PC-3 (cell line): Measurements from ENCODE around the gene KLHL36. TPM values are rescaled to one million over a fixed set of nuclear protein-coding genes. Genes with fewer than 3 reads are reported as not detected.

Experiments used
- ATAC-seq: fragments of 200-7000 bp; cut with Tn5 transposase; 2 replicates; pipeline ENCODE4 v1.9.1; 2020; ENCODE audit warnings: mild to moderate bottlenecking, moderate library complexity
- BruUV-seq: library from RNA; stranded (reverse); fragments of 400-500 nt; replicated peaks from 2 replicates; lab custom pipeline; 2021; lab: Mats Ljungman, UMichigan
- CTCF ChIA-PET: fragments of 300-600 bp; sonication (Branson Sonifier 250); formaldehyde crosslinking; loops from one replicate; lab custom pipeline; 2022; ENCODE audit warnings: antibody characterized with exemption; lab: Charles Lee
- POLR2A ChIA-PET: fragments of 300-600 bp; sonication (Branson Sonifier 250); formaldehyde crosslinking; loops from one replicate; lab custom pipeline; 2022; ENCODE audit warnings: antibody characterized with exemption; ENCODE audit not compliant: unreplicated experiment; lab: Charles Lee
- DNase-seq: peaks from one replicate; pipeline ENCODE4 v3.0.0-alpha.2; 2015
- H2AFZ ChIP-seq: fragments of 300-600 bp; sonication (generic); 2 replicates; pipeline ENCODE4 v1.6.0; 2016; ENCODE audit warnings: antibody characterized with exemption, low read length
- H3F3A ChIP-seq: fragments of 300-600 bp; sonication (generic); one replicate; pipeline ENCODE4 v1.6.0; 2017; ENCODE audit warnings: antibody characterized with exemption, low read length, control low read depth, mild to moderate bottlenecking; ENCODE audit not compliant: unreplicated experiment
- H3K27ac ChIP-seq: fragments of 300-600 bp; sonication (generic); 2 replicates; pipeline ENCODE4 v1.5.1; 2016; ENCODE audit warnings: mild to moderate bottlenecking, low read length
- H3K27me3 ChIP-seq: fragments of 300-600 bp; sonication (generic); 2 replicates; pipeline ENCODE4 v1.6.1; 2016; ENCODE audit warnings: low read length, mixed read lengths
- H3K36me3 ChIP-seq: fragments of 300-600 bp; sonication (generic); 2 replicates; pipeline ENCODE4 v1.6.1; 2016; ENCODE audit warnings: low read depth, mixed run types, low read length, mixed read lengths
- H3K4me1 ChIP-seq: fragments of 300-600 bp; sonication (generic); 2 replicates; pipeline ENCODE4 v1.5.1; 2016; ENCODE audit warnings: low read length; ENCODE audit not compliant: insufficient read depth
- H3K4me2 ChIP-seq: fragments of 300-600 bp; sonication (generic); 2 replicates; pipeline ENCODE4 v1.6.0; 2016; ENCODE audit warnings: low read length
- H3K4me3 ChIP-seq: fragments of 300-600 bp; sonication (generic); 2 replicates; pipeline ENCODE4 v1.5.1; 2016; ENCODE audit warnings: mild to moderate bottlenecking, low read length, mixed read lengths
- H3K79me2 ChIP-seq: fragments of 300-600 bp; sonication (generic); 2 replicates; pipeline ENCODE4 v1.6.1; 2017; ENCODE audit warnings: low read length, mixed read lengths
- H3K9ac ChIP-seq: fragments of 300-600 bp; sonication (generic); 2 replicates; pipeline ENCODE4 v1.6.0; 2016; ENCODE audit warnings: mild to moderate bottlenecking, low read length
- H3K9me2 ChIP-seq: fragments of 300-600 bp; sonication (generic); replicated peaks from 2 replicates; pipeline ENCODE4 v1.6.1; 2016; ENCODE audit warnings: mixed run types, low read length, mixed read lengths
- H3K9me3 ChIP-seq: fragments of 300-600 bp; sonication (generic); 2 replicates; pipeline ENCODE4 v1.6.1; 2016; ENCODE audit warnings: low read length, mixed read lengths
- H4K20me1 ChIP-seq: fragments of 300-600 bp; sonication (generic); 2 replicates; pipeline ENCODE4 v1.6.1; 2016; ENCODE audit warnings: low read length, mixed read lengths
- EZH2 ChIP-seq: fragments of 300-600 bp; sonication (generic); IDR thresholded peaks from one replicate; pipeline ENCODE4 v1.6.1; 2017; ENCODE audit warnings: antibody characterized with exemption, mild to moderate bottlenecking, low read length; ENCODE audit not compliant: unreplicated experiment
- EZH2phosphoT487 ChIP-seq: fragments of 300-600 bp; sonication (generic); IDR thresholded peaks from 2 replicates; pipeline ENCODE4 v1.6.1; 2018; ENCODE audit warnings: mild to moderate bottlenecking, antibody characterized with exemption, low read length, borderline replicate concordance
- intact Hi-C: fragments of 100-400 bp; cut with micrococcal nuclease; formaldehyde crosslinking; loops from 2 replicates; pipeline ENCODE4 v1.9.0; 2023
- total RNA-seq: library from RNA; depleted of rRNA; stranded (reverse); fragments of >200 nt; gene quantifications from 2 replicates; pipeline ENCODE4 v1.2.3, GENCODE V29; 2014
- TF ChIP-seq, protein P1 (sequence below): fragments of 300-600 bp; sonication (generic); conservative IDR thresholded peaks from 2 replicates; pipeline ENCODE4 v1.5.1; 2017; ENCODE audit warnings: antibody characterized with exemption, low read depth, mild to moderate bottlenecking, low read length

The KLHL36 gene
- total RNA-seq, 1 experiment from 2014 or later = 33.8 TPM

DNA sequence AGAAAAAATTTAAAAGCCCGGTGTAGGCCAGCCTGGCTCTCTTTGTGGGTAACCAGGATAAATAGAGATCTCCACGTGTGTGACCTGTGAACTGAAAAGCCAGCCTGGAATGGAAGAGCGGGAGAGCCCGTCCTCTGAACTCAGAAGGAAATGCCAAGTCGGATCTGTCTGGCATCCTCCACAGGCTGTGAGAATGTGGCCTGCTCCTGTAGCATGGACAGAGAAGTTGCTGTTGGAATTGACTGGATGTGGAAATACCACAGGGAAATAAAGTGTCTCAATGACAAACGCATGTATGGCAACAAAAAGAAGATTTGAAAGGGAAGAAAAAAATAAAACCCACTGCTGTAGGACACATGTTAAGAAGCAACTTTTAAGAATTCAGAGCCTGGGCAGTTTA lies 6.7 kb downstream of the KLHL36 start:
- Histone ChIP-seq H3K4me2 (no peak overlapping the region), H3K27ac (no peak overlapping the region), H4K20me1 (no peaks in the 10 kb centered on the region), H3K36me3 (no peaks in the 10 kb centered on the region; the same call in none of the 2 replicates), H3K9me2 (no peaks in the 10 kb centered on the region), H3K9me3 (no peaks in the 10 kb centered on the region), H2AFZ (no peak overlapping the region), H3K9ac (no peak overlapping the region), H3K27me3 (no peaks in the 10 kb centered on the region), H3K79me2 (no peaks in the 10 kb centered on the region), H3K4me1 (peaks cover 1% of the 10 kb centered on the region; the same call in 1 of the 2 replicates), H3K4me3 (no peak overlapping the region), H3F3A (no peaks in the 10 kb centered on the region)
- TF ChIP-seq, protein P1, sequence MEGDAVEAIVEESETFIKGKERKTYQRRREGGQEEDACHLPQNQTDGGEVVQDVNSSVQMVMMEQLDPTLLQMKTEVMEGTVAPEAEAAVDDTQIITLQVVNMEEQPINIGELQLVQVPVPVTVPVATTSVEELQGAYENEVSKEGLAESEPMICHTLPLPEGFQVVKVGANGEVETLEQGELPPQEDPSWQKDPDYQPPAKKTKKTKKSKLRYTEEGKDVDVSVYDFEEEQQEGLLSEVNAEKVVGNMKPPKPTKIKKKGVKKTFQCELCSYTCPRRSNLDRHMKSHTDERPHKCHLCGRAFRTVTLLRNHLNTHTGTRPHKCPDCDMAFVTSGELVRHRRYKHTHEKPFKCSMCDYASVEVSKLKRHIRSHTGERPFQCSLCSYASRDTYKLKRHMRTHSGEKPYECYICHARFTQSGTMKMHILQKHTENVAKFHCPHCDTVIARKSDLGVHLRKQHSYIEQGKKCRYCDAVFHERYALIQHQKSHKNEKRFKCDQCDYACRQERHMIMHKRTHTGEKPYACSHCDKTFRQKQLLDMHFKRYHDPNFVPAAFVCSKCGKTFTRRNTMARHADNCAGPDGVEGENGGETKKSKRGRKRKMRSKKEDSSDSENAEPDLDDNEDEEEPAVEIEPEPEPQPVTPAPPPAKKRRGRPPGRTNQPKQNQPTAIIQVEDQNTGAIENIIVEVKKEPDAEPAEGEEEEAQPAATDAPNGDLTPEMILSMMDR = no peak
- TF ChIP-seq EZH2 (no peak), EZH2phosphoT487 (no peak)
- POLR2A ChIA-PET = no interaction called here
- CTCF ChIA-PET = no interaction called here
- no peak for DNase-seq
- intact Hi-C loops = no loop called here
- no TSS peak for BruUV-seq
- ATAC-seq = no peak

DNA sequence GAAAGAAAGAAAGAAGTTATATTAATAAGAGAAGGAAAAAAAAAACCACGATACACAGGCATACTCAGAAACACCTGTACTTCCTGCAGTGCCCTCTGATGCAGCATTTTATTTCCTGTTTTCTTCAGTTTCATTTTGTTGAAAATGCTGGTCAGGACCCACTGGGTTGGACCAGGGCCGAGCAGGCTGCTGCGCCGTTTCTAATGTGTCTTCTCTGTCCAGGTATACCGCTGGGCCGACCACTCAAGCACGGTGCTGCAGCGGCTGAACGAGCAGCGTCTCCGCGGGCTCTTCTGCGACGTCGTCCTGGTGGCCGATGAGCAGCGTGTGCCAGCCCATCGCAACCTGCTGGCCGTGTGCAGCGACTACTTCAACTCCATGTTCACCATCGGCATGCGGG lies 8.3 kb downstream of the KLHL36 start:
- DNase-seq (no peak), ATAC-seq (no peak)
- H3K4me3 ChIP-seq = no peak overlapping the region
- CTCF ChIA-PET = no interaction called here
- POLR2A ChIA-PET = no interaction called here
- intact Hi-C loops = no loop called here
- no peaks in the 10 kb centered on the region for H3K9me3 ChIP-seq
- H3K27me3 ChIP-seq = no peaks in the 10 kb centered on the region
- no peaks in the 10 kb centered on the region for H3F3A ChIP-seq
- H3K79me2 ChIP-seq = no peaks in the 10 kb centered on the region
- TF ChIP-seq EZH2phosphoT487 (no peak), EZH2 (no peak)
- TF ChIP-seq, protein P1 = no peak
- H3K4me1 ChIP-seq = no peaks in the 10 kb centered on the region
- no peak overlapping the region for H3K4me2 ChIP-seq
- no TSS peak for BruUV-seq
- no peaks in the 10 kb centered on the region for H3K9me2 ChIP-seq
- H3K9ac ChIP-seq = no peak overlapping the region
- H4K20me1 ChIP-seq = no peaks in the 10 kb centered on the region
- no peak overlapping the region for H2AFZ ChIP-seq
- H3K27ac ChIP-seq = no peak overlapping the region
- no peaks in the 10 kb centered on the region; the same call in 1 of the 2 replicates for H3K36me3 ChIP-seq

DNA sequence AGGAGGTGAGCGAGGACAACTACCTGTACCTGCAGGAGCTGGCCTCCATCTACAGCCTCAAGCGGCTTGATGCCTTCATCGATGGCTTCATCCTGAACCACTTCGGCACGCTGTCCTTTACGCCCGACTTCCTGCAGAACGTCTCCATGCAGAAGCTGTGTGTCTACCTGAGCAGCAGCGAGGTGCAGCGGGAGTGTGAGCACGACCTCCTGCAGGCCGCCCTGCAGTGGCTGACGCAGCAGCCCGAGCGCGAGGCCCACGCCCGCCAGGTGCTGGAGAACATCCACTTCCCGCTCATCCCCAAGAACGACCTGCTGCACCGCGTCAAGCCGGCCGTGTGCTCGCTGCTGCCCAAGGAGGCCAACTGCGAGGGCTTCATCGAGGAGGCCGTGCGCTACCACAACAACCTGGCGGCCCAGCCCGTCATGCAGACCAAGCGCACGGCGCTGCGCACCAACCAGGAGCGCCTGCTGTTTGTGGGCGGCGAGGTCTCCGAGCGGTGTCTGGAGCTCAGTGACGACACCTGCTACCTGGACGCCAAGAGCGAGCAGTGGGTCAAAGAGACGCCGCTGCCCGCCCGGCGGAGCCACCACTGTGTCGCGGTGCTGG lies 9.0 kb downstream of the KLHL36 start:
- no TSS peak for BruUV-seq
- H2AFZ ChIP-seq = no peak overlapping the region
- POLR2A ChIA-PET = no interaction called here
- no peaks in the 10 kb centered on the region; the same call in 1 of the 2 replicates for H3K36me3 ChIP-seq
- no peak overlapping the region for H3K27ac ChIP-seq
- TF ChIP-seq EZH2phosphoT487 (no peak), EZH2 (no peak)
- TF ChIP-seq, protein P1 = no peak
- H3K79me2 ChIP-seq = no peaks in the 10 kb centered on the region
- no peaks in the 10 kb centered on the region for H3K4me1 ChIP-seq
- DNase-seq = no peak
- H3K4me3 ChIP-seq = no peak overlapping the region
- no peaks in the 10 kb centered on the region for H3K9me2 ChIP-seq
- H3K9me3 ChIP-seq = no peaks in the 10 kb centered on the region
- CTCF ChIA-PET = no interaction called here
- H3K9ac ChIP-seq = no peak overlapping the region
- ATAC-seq = no peak
- intact Hi-C loops = no loop called here
- no peaks in the 10 kb centered on the region for H4K20me1 ChIP-seq
- no peak overlapping the region for H3K4me2 ChIP-seq
- no peaks in the 10 kb centered on the region for H3K27me3 ChIP-seq
- no peaks in the 10 kb centered on the region for H3F3A ChIP-seq
